ENCODE data around the gene ATP13A1. TPM values are rescaled to one million over a fixed set of nuclear protein-coding genes. Genes with fewer than 3 reads are reported as not detected.

Gene ATP13A1
- polyA plus RNA-seq, 1 of the 3 experiments (the other 2 are of a cell fraction) = 67.9 TPM

DNA sequence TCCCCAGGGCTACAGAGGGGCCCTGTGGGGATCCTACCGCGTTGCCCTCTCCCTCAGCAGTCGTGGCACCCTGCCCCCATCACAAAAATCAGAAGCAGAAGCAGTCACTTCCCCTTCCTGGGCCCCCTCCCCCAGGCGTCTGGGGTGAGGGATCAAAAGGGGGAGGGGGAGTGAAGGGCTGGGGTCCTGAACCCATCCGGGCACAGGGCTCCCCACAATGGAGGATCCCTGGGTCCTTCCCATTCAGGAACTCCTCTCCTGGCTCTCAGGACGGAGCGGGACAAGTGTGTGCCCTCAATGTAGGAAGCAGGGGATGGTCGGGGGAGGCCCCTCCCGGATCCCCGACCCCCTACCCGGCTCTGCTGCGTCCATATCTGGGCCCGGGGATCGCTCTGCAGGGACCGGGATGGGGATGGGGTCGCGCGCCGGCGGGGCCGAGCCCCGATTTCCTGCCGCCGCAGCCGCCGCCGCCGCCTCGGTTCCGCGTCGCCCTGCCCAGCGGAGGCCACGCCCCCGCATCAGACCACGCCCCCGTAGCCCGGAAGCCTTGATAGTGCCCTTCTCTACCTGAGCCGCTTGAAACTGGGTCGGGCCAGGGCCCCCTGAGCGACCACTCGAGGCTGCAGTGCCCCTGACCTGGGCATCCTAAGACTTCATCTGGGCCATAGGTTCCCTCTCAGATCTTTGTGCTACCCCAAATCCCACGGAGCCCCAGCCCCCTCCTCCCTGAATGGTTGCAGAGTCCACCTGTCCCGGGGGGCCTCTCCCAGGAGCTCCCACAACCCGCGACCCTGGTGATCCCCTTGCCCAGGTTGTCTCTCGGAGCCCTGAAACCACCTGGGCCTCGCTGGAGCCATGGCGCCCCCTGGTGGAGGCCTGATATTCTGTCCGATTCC lies 20.1 kb downstream of the ATP13A1 start, which contains the start of gene GMIP:
Gene GMIP, minus strand, starts transcription at position 500 of the 896 bp plus-strand sequence. Its CDS starts 128 bp downstream, at position 372.
- peaks cover under 1 to 33% of the 10 kb centered on the region in 2 experiments for H3K36me3 ChIP-seq (replicated peaks in 1 of 2; ENCODE audit: control insufficient read depth in 1 of 2, insufficient read depth in 2 of 2, low read length in 1 of 2)
- H3K27ac ChIP-seq (ENCODE audit: low read depth in 2 of 2, low read length in 1 of 2) = peak within 1 kb of the TSS in 1 of 2 experiments; percentile 75; a peak in 2 of 4 replicates
- WGBS (ENCODE audit: low lambda C conversion rate) = 2% methylated on average over 21 of the region's 50 CpGs
- H3K9me2 ChIP-seq = no peaks in the 10 kb centered on the region
- H3K4me3 ChIP-seq (ENCODE audit: low read depth in 2 of 2, low read length in 1 of 2) = peak within 1 kb of the TSS; percentile 71 to 98
- peaks cover 3% of the 10 kb centered on the region for H3F3A ChIP-seq (replicated peaks; ENCODE audit: insufficient read depth)
- H4K20me1 ChIP-seq (ENCODE audit: insufficient read depth) = no peaks in the 10 kb centered on the region
- H3K4me1 ChIP-seq (ENCODE audit: control insufficient read depth in 1 of 2, insufficient read depth in 2 of 2, low read depth in 1 of 2, low read length in 1 of 2) = peaks cover 0 to 8% of the 10 kb centered on the region in 2 experiments; a peak in 1 of 4 replicates
- H3K79me2 ChIP-seq (ENCODE audit: insufficient read depth) = no peaks in the 10 kb centered on the region
- no peaks in the 10 kb centered on the region for H3K9me3 ChIP-seq
- H2AFZ ChIP-seq (ENCODE audit: low read depth) = peak within 1 kb of the TSS; percentile 88
- peak within 1 kb of the TSS; percentile 78 for H3K9ac ChIP-seq
- ChIA-PET CTCF (interaction anchor here (0.6 to 13.3 kb wide), 33 partner anchors 9 to 332 kb away, joined by 3 to 175 read pairs (median 5); partner anchors contain the start of genes ATP13A1, CILP2, LPAR2 and NDUFA13), POLR2A (interaction anchor here (1.3 kb wide), 2 partner anchors 111 to 114 kb away, joined by 3 to 6 read pairs; no protein-coding TSS in a partner anchor)
- H3K27me3 ChIP-seq (ENCODE audit: insufficient read depth) = no peaks in the 10 kb centered on the region
- DNase-seq = peak; percentile 93
- H3K4me2 ChIP-seq = peak within 1 kb of the TSS; percentile 98
- TF ChIP-seq, protein P1, sequence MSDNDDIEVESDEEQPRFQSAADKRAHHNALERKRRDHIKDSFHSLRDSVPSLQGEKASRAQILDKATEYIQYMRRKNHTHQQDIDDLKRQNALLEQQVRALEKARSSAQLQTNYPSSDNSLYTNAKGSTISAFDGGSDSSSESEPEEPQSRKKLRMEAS (IDR thresholded peaks at IDR 0.05; ENCODE audit: low read depth) = 0 out of 2 replicates have a peak, but pooled peaks have one; percentile 6
- TF ChIP-seq, protein P2, sequence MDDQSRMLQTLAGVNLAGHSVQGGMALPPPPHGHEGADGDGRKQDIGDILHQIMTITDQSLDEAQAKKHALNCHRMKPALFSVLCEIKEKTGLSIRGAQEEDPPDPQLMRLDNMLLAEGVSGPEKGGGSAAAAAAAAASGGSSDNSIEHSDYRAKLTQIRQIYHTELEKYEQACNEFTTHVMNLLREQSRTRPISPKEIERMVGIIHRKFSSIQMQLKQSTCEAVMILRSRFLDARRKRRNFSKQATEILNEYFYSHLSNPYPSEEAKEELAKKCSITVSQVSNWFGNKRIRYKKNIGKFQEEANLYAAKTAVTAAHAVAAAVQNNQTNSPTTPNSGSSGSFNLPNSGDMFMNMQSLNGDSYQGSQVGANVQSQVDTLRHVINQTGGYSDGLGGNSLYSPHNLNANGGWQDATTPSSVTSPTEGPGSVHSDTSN (IDR thresholded peaks at IDR 0.05) = peak; percentile 0; the same call in 1 of the 2 replicates
- TF ChIP-seq EP300 (IDR thresholded peaks at IDR 0.05; ENCODE audit: borderline replicate concordance in 1 of 2, low read depth in 1 of 2, low read length in 1 of 2) (no peak), GABPA (IDR thresholded peaks at IDR 0.05; ENCODE audit: low read depth) (0 out of 2 replicates have a peak, but pooled peaks have one; percentile 11), YY1 (IDR thresholded peaks at IDR 0.05; ENCODE audit: low read depth) (no peak), JUND (IDR thresholded peaks at IDR 0.05) (no peak), FOSL2 (IDR thresholded peaks at IDR 0.05; ENCODE audit: borderline replicate concordance, low read depth) (no peak), ELF1 (IDR thresholded peaks at IDR 0.05) (no peak), CHD2 (IDR thresholded peaks at IDR 0.05; ENCODE audit: low read length, partially characterized antibody) (no peak), TAF1 (IDR thresholded peaks at IDR 0.05; ENCODE audit: borderline replicate concordance, low read depth, low read length) (no peak), NFIC (IDR thresholded peaks at IDR 0.05; ENCODE audit: borderline replicate concordance) (no peak), TEAD4 (IDR thresholded peaks at IDR 0.05; ENCODE audit: borderline replicate concordance, insufficient read depth) (no peak), SIN3A (IDR thresholded peaks at IDR 0.05; ENCODE audit: borderline replicate concordance, low read depth, low read length) (no peak), NRF1 (IDR thresholded peaks at IDR 0.05; ENCODE audit: low read depth, low read length) (no peak), RAD21 (IDR thresholded peaks at IDR 0.05; ENCODE audit: low read length) (peak; percentile 82), FOXM1 (IDR thresholded peaks at IDR 0.05; ENCODE audit: low read depth) (no peak), EZH2phosphoT487 (IDR thresholded peaks at IDR 0.05; ENCODE audit: borderline replicate concordance, low read depth) (no peak), RFX5 (IDR thresholded peaks at IDR 0.05; ENCODE audit: low read length) (no peak), RXRA (IDR thresholded peaks at IDR 0.05; ENCODE audit: borderline replicate concordance, low read depth) (no peak)
- TF ChIP-seq, protein P3, sequence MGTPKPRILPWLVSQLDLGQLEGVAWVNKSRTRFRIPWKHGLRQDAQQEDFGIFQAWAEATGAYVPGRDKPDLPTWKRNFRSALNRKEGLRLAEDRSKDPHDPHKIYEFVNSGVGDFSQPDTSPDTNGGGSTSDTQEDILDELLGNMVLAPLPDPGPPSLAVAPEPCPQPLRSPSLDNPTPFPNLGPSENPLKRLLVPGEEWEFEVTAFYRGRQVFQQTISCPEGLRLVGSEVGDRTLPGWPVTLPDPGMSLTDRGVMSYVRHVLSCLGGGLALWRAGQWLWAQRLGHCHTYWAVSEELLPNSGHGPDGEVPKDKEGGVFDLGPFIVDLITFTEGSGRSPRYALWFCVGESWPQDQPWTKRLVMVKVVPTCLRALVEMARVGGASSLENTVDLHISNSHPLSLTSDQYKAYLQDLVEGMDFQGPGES (IDR thresholded peaks at IDR 0.05; ENCODE audit: low read depth, low read length) = no peak
- TF ChIP-seq, protein P4, sequence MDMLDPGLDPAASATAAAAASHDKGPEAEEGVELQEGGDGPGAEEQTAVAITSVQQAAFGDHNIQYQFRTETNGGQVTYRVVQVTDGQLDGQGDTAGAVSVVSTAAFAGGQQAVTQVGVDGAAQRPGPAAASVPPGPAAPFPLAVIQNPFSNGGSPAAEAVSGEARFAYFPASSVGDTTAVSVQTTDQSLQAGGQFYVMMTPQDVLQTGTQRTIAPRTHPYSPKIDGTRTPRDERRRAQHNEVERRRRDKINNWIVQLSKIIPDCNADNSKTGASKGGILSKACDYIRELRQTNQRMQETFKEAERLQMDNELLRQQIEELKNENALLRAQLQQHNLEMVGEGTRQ (IDR thresholded peaks at IDR 0.05; ENCODE audit: borderline replicate concordance, low read depth, low read length) = no peak
- TF ChIP-seq, protein P5, sequence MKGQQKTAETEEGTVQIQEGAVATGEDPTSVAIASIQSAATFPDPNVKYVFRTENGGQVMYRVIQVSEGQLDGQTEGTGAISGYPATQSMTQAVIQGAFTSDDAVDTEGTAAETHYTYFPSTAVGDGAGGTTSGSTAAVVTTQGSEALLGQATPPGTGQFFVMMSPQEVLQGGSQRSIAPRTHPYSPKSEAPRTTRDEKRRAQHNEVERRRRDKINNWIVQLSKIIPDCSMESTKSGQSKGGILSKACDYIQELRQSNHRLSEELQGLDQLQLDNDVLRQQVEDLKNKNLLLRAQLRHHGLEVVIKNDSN (IDR thresholded peaks at IDR 0.05; ENCODE audit: borderline replicate concordance, low read depth) = no peak
- TF ChIP-seq, protein P6, sequence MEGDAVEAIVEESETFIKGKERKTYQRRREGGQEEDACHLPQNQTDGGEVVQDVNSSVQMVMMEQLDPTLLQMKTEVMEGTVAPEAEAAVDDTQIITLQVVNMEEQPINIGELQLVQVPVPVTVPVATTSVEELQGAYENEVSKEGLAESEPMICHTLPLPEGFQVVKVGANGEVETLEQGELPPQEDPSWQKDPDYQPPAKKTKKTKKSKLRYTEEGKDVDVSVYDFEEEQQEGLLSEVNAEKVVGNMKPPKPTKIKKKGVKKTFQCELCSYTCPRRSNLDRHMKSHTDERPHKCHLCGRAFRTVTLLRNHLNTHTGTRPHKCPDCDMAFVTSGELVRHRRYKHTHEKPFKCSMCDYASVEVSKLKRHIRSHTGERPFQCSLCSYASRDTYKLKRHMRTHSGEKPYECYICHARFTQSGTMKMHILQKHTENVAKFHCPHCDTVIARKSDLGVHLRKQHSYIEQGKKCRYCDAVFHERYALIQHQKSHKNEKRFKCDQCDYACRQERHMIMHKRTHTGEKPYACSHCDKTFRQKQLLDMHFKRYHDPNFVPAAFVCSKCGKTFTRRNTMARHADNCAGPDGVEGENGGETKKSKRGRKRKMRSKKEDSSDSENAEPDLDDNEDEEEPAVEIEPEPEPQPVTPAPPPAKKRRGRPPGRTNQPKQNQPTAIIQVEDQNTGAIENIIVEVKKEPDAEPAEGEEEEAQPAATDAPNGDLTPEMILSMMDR (IDR thresholded peaks at IDR 0.05) = peak; percentile 97
- TF ChIP-seq, protein P7, sequence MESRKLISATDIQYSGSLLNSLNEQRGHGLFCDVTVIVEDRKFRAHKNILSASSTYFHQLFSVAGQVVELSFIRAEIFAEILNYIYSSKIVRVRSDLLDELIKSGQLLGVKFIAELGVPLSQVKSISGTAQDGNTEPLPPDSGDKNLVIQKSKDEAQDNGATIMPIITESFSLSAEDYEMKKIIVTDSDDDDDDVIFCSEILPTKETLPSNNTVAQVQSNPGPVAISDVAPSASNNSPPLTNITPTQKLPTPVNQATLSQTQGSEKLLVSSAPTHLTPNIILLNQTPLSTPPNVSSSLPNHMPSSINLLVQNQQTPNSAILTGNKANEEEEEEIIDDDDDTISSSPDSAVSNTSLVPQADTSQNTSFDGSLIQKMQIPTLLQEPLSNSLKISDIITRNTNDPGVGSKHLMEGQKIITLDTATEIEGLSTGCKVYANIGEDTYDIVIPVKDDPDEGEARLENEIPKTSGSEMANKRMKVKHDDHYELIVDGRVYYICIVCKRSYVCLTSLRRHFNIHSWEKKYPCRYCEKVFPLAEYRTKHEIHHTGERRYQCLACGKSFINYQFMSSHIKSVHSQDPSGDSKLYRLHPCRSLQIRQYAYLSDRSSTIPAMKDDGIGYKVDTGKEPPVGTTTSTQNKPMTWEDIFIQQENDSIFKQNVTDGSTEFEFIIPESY (IDR thresholded peaks at IDR 0.05; ENCODE audit: borderline replicate concordance, low read depth) = no peak
